Midbrain (tissue), 1 donor: ENCODE data around the gene NT5DC1.
"Not testable (repeated sequence)": the region's sequence is repeated elsewhere in the genome, so short reads cannot be mapped to it uniquely, and the experiment has no call there.

Experiments
- DNase-seq: peaks from one replicate; lab custom pipeline; 2025; lab: John Stamatoyannopoulos, UW

The NT5DC1 gene

DNA sequence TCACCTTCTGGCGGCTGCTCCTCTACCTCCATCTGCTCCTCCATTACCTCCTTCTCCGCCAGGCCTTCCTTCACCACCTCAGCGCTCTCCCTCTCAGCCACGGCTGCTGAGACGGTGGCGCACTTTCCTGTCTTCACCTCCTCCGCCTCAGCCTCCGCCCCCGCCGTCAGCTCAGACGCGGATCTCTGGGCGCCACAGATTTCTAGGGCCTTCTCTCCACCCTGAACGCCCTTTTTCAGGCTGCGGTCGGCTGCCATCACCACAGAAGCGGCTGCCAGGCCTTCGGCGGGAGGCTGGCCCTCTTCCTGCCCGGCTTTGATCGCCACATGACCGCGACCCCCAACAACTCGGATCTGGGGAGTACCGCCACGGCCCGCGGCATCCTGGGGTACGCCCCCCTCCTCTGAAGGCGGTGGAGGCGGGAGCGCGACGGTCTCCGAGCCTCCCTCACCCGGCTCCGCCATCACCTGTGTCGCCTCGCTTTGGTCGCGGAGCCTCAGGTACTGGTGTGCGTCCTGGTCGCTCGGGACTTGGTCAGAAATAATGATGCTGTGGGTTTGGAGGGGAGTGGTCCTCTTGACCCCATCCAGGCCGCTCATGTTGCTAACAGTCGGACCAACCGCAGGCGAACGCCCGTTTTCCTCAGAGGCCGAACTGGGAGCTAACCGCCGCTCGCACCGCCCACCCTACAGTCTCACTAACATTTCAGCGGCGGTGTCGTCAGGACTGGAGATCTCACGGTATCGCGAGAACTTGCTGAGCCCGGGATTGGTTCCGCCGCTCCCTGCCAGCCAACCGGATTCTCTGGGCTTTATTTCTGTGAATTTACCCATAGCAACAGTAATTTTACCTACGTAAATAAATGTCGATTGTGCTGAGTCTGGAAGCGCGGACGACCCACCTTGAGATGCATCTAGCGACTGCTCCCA is 178.8 kb downstream of the NT5DC1 start, which contains the start of gene TSPYL1:
Gene TSPYL1 (minus strand): TSS at position 699 of the 929 bp plus-strand sequence. CDS start 100 bp downstream, at position 599.
- peak; percentile 95 for DNase-seq

DNA sequence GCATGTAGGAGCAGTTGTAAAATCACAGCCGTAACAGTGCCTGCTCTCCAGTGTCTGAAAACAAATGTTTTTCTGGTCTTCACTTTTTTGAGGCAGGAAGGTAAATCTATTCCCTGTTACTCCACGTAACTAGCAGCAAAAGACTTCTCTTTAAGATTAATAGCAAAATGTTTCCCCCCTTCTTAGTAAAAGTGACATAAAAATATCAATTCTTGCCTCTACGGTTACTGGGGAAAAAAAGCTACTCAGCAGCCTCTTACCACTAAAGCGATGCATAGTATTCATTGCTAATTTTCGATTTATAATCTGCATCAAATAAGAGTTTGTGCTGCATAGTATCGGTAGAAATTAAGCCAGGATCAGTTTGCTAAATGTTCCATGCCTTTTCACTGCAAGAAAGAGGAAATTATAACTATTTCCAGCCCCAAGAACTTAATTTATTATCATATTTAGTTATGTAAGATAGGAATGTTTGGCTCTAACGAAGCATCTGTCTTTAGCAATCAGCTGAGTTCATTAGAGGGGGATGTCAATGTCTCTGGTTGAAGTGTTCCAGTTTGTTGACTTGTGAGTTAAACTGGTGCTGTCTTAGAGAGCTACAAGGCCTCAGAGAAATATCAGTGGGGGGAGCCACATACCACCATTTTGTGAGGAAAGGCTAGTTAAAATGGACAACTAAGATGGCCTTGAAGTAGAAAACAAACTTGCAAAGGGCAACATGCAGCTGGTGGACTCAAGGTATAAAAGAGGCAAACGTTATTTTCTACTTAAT is 179.7 kb downstream of the NT5DC1 start:
- no peak for DNase-seq

DNA sequence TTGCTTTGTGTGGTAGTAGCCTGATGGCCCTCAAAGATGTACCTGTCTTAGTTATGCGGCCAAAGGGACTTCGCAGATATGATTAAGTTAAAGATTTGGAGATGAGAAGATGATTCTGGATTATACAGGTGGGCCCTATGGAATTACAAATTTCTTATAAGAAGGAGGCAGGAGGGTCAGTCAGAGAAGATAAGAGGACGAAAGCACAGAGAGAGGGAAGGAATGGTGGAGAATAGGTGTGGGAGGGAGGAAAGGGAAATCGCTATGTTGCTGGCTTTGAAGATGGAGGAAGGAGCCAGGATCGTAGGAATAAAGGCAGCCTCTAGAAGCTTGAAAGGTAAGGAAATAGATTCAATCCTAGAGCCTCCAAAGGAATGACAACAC is 180.3 kb downstream of the NT5DC1 start:
- no peak for DNase-seq

DNA sequence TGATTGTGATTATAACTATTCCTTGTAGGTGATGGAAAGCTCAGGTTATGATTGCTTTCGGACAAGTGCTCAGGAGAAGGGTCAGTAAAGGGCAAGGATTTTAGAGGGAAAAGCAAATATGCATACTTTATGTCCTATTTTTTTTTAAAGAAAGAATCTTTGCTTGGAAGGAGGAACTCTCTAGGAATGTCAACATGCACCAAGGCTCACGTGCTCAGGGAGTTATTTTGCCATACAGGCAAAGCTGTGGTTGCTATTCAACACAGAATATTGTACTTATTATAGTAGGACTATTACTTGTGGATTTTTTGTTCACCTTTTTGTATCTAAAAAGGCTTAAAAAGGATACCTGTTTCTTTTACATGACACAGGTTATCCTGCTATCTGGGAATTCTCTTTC is 182.0 kb downstream of the NT5DC1 start:
- DNase-seq = no peak

DNA sequence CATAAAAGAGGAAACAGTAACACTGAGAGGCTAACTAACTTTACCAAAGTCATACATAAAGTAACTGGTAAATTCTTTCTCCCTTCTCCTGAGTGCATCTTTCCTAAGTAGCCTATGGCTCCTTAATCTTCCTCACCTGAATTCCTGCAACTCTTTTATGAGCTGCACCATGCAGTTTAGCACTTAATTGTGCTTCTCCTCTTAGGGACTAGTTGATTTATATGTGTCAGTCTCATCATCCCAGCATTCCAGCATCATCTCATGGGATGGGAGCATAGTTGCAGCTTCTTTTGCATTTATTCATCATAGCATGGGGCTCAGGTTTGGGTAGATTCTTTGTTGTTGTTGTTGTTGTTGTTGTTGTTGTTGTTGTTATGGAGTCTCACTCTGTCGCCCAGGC is 182.5 kb downstream of the NT5DC1 start:
- no peak for DNase-seq

DNA sequence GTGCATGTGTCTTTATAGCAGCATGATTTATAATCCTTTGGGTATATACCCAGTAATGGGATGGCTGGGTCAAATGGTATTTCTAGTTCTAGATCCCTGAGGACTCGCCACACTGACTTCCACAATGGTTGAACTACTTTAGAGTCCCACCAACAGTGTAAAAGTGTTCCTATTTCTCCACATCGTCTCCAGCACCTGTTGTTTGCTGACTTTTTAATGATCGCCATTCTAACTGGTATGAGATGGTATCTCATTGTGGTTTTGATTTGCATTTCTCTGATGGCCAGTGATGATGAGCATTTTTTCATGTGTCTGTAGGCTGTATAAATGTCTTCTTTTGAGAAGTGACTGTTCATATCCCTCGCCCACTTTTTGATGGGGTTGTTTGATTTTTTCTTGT is 184.3 kb downstream of the NT5DC1 start:
- DNase-seq = not testable (repeated sequence)

DNA sequence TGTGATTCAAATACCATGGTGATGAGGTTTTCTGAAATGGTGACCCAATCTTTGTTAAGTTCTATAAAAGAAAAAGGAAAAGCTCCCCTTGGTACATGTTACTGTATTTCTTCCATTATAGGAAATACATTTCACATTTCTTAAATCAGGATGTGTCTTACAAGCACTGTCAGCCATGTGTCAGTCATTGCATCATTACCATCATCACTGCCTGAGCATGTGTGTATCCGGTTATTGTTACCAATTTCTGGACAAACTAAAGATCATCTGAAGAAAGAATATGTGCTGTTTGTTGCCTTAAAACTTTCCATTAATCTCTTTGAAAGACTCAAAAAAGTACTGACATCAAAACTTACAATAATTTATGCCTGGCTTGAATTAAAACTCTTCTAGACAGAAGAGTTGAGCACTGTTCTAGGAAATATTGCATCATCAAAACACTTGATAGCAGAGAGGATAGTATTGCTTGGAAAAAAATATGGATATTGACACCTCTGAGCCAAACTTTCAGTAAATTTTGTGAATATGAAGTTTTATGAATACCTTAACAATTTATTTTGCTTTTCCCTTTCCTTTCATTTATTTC is 186.2 kb downstream of the NT5DC1 start:
- DNase-seq = no peak

DNA sequence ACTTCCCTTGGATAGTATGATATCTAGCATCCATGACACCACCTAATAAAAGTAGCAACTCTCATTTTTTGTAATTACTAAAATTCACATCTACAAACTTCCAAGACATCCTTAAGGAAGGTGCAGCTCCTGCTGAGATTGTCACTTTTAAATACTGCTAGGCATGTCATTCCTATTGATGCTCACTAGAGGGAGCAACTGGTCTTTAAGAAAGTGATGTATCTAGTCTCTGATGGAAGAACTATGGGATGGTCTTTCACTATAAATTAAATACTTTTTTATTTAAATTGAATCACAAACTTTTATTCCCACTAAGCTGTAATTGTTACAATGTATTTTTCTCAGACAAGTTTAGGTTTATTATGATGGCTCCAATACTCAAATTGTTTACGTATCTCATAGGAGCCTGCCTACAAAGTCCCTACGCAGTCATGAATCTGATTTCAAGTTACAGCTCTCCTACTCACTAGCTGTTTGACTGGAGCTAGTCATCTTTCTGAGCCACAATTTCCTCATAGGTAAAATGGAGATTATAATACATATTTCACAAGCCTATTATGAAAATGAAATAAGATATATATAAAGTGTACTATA is 187.1 kb downstream of the NT5DC1 start:
- DNase-seq = peak; percentile 63

DNA sequence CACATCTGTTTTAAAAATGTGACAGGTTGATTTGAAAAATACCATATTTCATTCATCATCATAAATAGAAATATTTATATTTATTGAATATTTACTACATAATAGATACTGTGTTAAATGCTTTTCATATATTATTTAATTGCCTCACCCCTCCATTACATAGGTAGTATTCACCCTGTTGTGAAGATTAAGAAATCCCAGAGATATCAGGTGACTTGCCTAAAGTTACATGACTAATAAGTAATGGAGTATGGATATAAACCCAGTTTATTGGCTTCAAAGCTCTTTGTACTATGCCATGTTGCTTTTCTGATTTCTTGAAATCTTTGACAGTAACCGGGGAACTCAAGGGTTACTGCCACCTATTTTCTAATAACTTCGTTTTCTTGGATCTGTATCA is 189.2 kb downstream of the NT5DC1 start:
- no peak for DNase-seq

DNA sequence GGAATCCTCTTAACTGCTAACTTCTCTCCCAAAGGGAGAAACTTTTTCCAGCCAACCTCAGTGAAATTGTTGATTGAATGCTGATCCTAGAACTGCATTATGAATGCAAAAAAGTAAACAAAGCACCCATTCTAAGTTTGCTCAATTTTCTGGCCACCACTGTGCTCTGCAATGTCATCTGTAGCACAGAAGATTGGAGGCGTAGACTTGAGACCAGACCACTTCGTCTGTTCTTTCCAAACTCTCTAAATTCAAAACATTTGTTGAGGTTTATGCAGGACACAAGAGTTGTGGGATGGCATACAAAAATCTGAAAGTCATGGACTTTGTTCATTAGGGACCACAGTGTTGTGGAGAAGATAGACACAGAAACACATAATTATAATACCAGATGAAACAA is 190.1 kb downstream of the NT5DC1 start:
- DNase-seq = no peak

DNA sequence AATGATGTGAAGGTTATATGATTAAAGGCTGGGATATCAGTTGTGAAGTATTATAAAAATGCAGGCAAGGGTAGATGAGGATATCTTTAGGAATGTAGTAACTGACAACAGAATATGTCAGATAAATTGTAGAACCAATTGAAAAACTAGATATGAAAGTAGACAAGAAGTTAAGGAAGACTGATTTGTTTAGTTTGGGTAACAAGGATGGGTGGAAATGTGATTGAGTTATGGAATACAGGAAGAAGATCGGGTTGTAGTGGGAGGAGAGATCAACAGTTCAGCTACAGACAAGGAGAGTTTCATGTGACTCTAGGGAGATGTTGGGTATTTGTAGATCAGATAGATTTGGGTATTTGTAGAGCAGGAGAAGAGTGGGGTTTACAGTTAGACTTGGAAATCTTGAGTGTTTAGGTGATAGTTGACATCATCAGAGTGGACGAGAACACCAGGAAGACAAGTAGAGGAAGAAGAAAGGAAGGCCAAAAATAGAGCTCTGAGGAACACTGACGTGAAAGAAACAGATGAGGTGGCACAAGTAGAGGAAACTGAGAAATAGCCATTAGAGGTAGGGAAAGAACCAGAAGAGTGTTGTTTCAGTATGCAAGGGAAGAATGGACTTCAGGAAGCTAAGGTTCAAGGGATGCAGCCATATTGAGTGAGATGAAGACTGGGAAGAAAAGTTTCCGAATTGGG is 191.2 kb downstream of the NT5DC1 start:
- no peak for DNase-seq

DNA sequence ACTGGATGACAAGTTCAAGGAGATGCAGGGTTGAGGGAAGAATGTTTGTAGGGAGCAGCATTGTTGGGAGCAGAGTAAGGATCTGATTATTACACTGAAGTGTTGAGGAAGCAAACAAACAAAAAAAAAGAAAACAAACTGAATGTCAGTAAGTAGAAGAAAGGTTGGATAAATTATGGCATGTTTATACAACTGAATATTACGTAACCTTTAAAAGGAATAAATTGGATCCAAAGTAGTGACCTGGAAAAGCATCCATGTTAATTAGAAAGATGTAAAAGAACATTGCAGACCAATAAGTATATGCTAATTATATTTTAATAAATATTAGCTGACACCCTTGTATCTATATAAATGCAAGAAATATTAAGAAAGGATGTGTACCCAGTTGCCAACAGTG is 191.9 kb downstream of the NT5DC1 start:
- DNase-seq = no peak

DNA sequence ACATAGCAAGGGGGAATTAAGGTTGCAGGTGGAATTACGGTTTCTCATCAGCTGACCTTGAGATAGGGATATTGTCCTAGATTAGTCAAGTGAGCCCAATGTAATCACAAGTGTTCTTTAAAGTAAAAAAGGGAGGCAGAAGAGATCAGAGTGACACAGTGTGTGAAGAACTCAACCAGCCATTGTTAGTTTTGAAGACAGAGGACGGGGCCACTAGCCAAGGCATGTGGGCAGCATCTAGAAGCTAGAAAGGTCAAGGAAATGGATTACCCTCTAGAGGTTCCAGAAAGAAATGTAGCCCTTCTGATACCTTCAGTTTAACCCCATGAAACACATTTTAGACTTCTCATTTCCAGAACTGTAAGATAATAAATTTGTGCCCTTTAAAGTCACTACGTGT is 197.6 kb downstream of the NT5DC1 start:
- DNase-seq = no peak

DNA sequence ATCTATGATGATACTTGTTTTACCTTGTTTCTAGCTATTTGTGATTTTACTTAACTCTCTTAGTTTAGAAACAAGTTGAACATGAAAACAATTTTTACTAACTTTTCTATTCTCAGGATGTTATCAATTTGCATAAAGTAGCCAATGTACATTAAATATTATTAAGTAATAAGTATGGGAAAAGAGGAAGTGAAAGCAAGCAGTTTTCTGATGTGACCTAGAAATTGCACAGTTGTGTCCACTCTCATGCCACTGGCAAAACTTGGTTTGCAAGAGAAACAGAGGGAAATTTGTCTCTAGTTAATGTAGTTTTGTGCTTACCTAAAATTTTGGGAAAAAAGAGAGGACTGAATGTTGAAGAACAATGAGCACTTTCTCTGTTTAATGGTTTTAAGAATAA is 198.3 kb downstream of the NT5DC1 start:
- DNase-seq = no peak
